ENCODE results near the gene CCDC85C.

DNA sequence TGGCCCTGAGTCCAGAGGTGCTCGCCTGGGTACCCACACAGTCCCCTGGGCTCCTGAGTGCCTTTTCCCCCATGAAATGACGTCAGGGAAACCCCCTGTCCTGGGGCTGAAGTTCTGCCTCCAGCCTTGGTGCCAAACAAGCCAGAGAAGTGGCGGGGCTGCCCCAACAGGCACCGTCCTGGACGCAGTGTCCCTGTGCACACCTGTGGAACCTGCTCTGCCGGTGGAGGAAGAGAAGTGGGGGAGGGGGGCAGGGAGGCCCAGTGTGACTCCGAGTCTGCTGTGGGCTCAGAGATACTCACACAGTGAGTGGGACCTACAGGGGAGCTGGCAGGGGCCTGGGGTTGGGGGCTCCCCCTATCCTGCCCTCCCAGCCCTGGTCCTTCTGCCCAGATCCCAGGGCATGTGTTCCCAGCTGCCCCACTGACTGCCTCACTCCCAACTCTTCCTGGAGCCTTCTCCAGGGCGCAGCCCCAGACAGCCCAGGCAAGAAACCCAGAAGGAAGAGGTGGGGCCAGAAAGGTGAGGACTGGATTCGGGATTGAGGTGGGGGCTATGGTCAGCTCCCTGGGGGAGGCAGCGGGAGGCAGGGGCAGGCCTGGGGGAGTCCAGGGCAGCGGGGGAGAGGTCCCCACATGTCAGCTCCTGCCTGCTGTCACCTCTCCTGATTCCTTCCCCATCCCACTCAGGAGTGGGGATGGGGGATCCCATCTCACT lies 24.7 kb downstream of the CCDC85C start:
- no peak for TF ChIP-seq CTCF (IDR thresholded peaks at IDR 0.05)
- no peak for TF ChIP-seq POLR2A (IDR thresholded peaks at IDR 0.05)
